Epithelial cell of esophagus (primary cell): ENCODE data around the gene BOLA1.

Source experiments
- DNase-seq: peaks from one replicate; pipeline ENCODE4 v3.0.0; 2010; ENCODE audit warnings: low read depth
- H3K4me3 ChIP-seq: 2 replicates; pipeline ENCODE4 v1.5.1; 2011; ENCODE audit warnings: mild to moderate bottlenecking, low read length, control low read depth
- CTCF ChIP-seq: IDR thresholded peaks from 2 replicates; pipeline ENCODE4 v1.5.1; 2011; ENCODE audit warnings: low read depth, mild to moderate bottlenecking, low read length, control low read depth, inconsistent platforms; ENCODE audit not compliant: insufficient read depth; ENCODE audit errors: missing control alignments

The BOLA1 gene

GRCh38 chr1:149949911-149950310 lies 50.5 kb downstream of the BOLA1 start:
- no peak overlapping the region for H3K4me3 ChIP-seq
- no peak for TF ChIP-seq CTCF
- DNase-seq: no peak
